Spleen (tissue), 7 donors: ENCODE results near the gene WDR17.

ENCODE experiments used
- CTCF ChIP-seq, 11 experiments: fragments of 200-600 bp in 7 of 11; fragments of 450-650 bp in 4 of 11; sonication (generic) in 4 of 11; IDR thresholded peaks in 8 of 11; conservative IDR thresholded peaks in 3 of 11; 1 replicate in 7 of 11; 2 replicates in 4 of 11; pipeline versions ENCODE4 v1.4.0 to v1.8.0; 2016 to 2021; ENCODE audit warnings: antibody characterized with exemption in 11 of 11, inconsistent platforms in 4 of 11, mild to moderate bottlenecking in 1 of 11
- POLR2A ChIP-seq, 3 donors: fragments of 450-650 bp; IDR thresholded peaks; one replicate each; pipeline ENCODE4 v1.5.1; 2017; ENCODE audit warnings: antibody characterized with exemption in 3 of 3, mild to moderate bottlenecking in 1 of 3
- POLR2AphosphoS5 ChIP-seq, 3 donors: sonication (generic); formaldehyde crosslinking; IDR thresholded peaks; one replicate each; pipeline ENCODE4 v1.5.1; 2017; ENCODE audit warnings: antibody characterized with exemption in 3 of 3
- donor health status: DM: no; HTN: no; CAD: no; lungs with moderate emphysema.
- donor health status: DM: no; HTN: no; CAD: no.
- donor health status: DM: no; HTN: no; CAD: no.

GRCh38 chr4:176016601-176017000, 49.0 kb upstream of the WDR17 start:
- TF ChIP-seq CTCF (IDR thresholded peaks at IDR 0.05 in 8 of 11, conservative IDR thresholded peaks at IDR 0.05 in 3 of 11) = no peak
- TF ChIP-seq POLR2A (IDR thresholded peaks at IDR 0.05) = no peak
- no peak for TF ChIP-seq POLR2AphosphoS5 (IDR thresholded peaks at IDR 0.05)
